Measurements from ENCODE around the gene DNAJC25.

DNAJC25 gene

GRCh38 chr9:111631214-111631971 lies at the start of gene DNAJC25:
DNAJC25 (plus strand) TSS chr9:111631334; CDS start chr9:111631408, 74 bp downstream.
- Histone ChIP-seq H3K4me1 (peaks cover 0 to 27% (median 18%) of the 10 kb centered on the region in 4 donors), H3K9me3 (no peaks in the 10 kb centered on the region), H3K36me3 (no peaks in the 10 kb centered on the region), H3K27me3 (no peaks in the 10 kb centered on the region), H3K4me3 (peak within 1 kb of the TSS; percentile 74 to 94), H3K27ac (peak within 1 kb of the TSS; percentile 76 to 86)
- peak; percentile 94 to 98 for DNase-seq
- intact Hi-C loops (cut with DNase I; ENCODE audit: low total_unique reads), result no loop called here
- TF ChIP-seq, protein P1, sequence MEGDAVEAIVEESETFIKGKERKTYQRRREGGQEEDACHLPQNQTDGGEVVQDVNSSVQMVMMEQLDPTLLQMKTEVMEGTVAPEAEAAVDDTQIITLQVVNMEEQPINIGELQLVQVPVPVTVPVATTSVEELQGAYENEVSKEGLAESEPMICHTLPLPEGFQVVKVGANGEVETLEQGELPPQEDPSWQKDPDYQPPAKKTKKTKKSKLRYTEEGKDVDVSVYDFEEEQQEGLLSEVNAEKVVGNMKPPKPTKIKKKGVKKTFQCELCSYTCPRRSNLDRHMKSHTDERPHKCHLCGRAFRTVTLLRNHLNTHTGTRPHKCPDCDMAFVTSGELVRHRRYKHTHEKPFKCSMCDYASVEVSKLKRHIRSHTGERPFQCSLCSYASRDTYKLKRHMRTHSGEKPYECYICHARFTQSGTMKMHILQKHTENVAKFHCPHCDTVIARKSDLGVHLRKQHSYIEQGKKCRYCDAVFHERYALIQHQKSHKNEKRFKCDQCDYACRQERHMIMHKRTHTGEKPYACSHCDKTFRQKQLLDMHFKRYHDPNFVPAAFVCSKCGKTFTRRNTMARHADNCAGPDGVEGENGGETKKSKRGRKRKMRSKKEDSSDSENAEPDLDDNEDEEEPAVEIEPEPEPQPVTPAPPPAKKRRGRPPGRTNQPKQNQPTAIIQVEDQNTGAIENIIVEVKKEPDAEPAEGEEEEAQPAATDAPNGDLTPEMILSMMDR (IDR thresholded peaks at IDR 0.05), result no peak

DNA sequence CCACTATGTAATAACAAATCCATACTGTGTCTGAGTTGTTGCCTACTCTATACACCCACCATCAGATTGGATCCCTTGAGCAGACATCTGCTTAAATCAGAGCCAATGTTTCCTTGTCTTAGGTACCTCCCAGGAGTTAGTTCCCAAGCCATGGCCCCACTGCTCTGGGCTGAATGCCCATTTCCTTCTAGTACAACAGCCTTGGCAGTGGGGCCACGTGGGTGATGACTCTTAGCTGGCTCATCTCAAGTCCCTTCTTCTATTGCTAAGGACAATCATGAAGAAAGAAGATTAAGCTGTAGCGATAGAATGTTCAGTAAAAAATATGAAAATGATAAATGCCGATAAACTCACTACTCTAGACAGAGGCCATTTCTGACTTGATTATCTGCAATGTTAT lies 48.2 kb upstream of the DNAJC25 start:
- DNase-seq, result no peak
- Histone ChIP-seq H3K4me1 (no peaks in the 10 kb centered on the region), H3K27ac (no peak overlapping the region), H3K27me3 (no peaks in the 10 kb centered on the region), H3K9me3 (no peaks in the 10 kb centered on the region), H3K36me3 (peaks cover 43 to 59% (median 52%) of the 10 kb centered on the region in 3 donors), H3K4me3 (no peak overlapping the region)
- intact Hi-C loops (cut with DNase I; ENCODE audit: low total_unique reads), result no loop called here
- TF ChIP-seq, protein P1 (IDR thresholded peaks at IDR 0.05), result no peak

- Histone ChIP-seq H3K9me3 (no peaks in the 10 kb centered on the region), H3K27ac (no peak overlapping the region), H3K4me3 (no peak overlapping the region), H3K27me3 (no peaks in the 10 kb centered on the region), H3K4me1 (no peaks in the 10 kb centered on the region), H3K36me3 (peaks cover 32 to 40% (median 38%) of the 10 kb centered on the region in 3 donors)
- intact Hi-C loops (cut with DNase I; ENCODE audit: low total_unique reads), result no loop called here
- no peak for DNase-seq
- TF ChIP-seq, protein P1 (IDR thresholded peaks at IDR 0.05), result no peak
These were observed 44.8 kb upstream of the DNAJC25 start for GRCh38 chr9:111586378-111586777.

- no peak for DNase-seq
- H3K4me1 ChIP-seq, result no peaks in the 10 kb centered on the region
- intact Hi-C loops (cut with DNase I; ENCODE audit: low total_unique reads), result no loop called here
- H3K4me3 ChIP-seq, result no peak overlapping the region
- no peaks in the 10 kb centered on the region for H3K27me3 ChIP-seq
- TF ChIP-seq, protein P1 (IDR thresholded peaks at IDR 0.05), result no peak
- H3K27ac ChIP-seq, result no peak overlapping the region
- H3K9me3 ChIP-seq, result no peaks in the 10 kb centered on the region
- peaks cover 16 to 35% (median 26%) of the 10 kb centered on the region in 3 donors for H3K36me3 ChIP-seq
These were observed 42.3 kb upstream of the DNAJC25 start for GRCh38 chr9:111588846-111589245.

- peak; percentile 60 to 80 for DNase-seq
- H3K27ac ChIP-seq, result peak overlapping the region; percentile 82
- TF ChIP-seq, protein P1 (IDR thresholded peaks at IDR 0.05), result peak; percentile 22 to 64
- peaks cover 0 to 21% (median 17%) of the 10 kb centered on the region in 3 donors for H3K36me3 ChIP-seq
- intact Hi-C loops (cut with DNase I; ENCODE audit: low total_unique reads), result loop anchor here (5.0 kb wide), 1 partner anchor 474 kb away; no protein-coding TSS in a partner anchor
- peaks cover 0 to 18% (median 5%) of the 10 kb centered on the region in 4 donors for H3K4me1 ChIP-seq
- no peaks in the 10 kb centered on the region for H3K27me3 ChIP-seq
- no peaks in the 10 kb centered on the region for H3K9me3 ChIP-seq
- H3K4me3 ChIP-seq, result peak overlapping the region; percentile 75 to 81
These were observed 33.0 kb upstream of the DNAJC25 start for GRCh38 chr9:111597852-111598732.
